Adrenal gland (tissue), 5 donors: Measurements from ENCODE around the gene BNIP3.

Experiments
- POLR2A ChIP-seq, 2 donors: fragments of 450-650 bp; IDR thresholded peaks; one replicate each; pipeline ENCODE4 v1.6.1; 2017; ENCODE audit warnings: antibody characterized with exemption in 2 of 2, mild to moderate bottlenecking in 2 of 2, moderate library complexity in 1 of 2
- TF ChIP-seq, protein P1 (sequence below), 6 experiments: fragments of 450-650 bp in 4 of 6; fragments of 200-600 bp in 2 of 6; sonication (generic) in 1 of 6; IDR thresholded peaks; 1 replicate in 5 of 6; 2 replicates in 1 of 6; pipeline versions ENCODE4 v1.5.1 to v1.8.0; 2016 to 2021; ENCODE audit warnings: antibody characterized with exemption in 6 of 6, mild to moderate bottlenecking in 2 of 6, moderate library complexity in 1 of 6
- donor health status: DM: no; HTN: no; CAD: no.

DNA sequence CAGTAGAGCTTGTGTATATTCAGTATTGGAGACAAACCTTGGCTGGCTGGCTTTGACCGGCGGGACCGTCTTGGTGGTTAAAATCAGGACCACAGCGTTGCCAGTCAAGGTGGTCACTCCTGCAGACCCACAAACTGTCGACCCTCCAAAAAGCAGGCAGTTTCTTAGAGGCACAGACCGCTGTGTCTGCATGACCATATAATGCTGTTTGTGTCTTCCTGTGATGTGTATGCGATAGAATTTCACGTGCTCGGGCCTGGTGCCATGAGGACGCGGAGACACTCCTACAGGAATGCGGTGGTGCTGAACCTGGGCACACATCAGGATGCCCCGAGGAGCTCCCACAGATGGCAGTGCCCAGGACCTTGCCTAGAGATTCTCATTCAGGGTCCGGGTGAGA is 34.8 kb downstream of the BNIP3 start:
- TF ChIP-seq, protein P1, sequence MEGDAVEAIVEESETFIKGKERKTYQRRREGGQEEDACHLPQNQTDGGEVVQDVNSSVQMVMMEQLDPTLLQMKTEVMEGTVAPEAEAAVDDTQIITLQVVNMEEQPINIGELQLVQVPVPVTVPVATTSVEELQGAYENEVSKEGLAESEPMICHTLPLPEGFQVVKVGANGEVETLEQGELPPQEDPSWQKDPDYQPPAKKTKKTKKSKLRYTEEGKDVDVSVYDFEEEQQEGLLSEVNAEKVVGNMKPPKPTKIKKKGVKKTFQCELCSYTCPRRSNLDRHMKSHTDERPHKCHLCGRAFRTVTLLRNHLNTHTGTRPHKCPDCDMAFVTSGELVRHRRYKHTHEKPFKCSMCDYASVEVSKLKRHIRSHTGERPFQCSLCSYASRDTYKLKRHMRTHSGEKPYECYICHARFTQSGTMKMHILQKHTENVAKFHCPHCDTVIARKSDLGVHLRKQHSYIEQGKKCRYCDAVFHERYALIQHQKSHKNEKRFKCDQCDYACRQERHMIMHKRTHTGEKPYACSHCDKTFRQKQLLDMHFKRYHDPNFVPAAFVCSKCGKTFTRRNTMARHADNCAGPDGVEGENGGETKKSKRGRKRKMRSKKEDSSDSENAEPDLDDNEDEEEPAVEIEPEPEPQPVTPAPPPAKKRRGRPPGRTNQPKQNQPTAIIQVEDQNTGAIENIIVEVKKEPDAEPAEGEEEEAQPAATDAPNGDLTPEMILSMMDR (IDR thresholded peaks at IDR 0.05), result no peak
- TF ChIP-seq POLR2A (IDR thresholded peaks at IDR 0.05), result no peak
